ENCODE results near the gene NADSYN1. TPM values are rescaled to one million over a fixed set of nuclear protein-coding genes. Genes with fewer than 3 reads are reported as not detected.

NADSYN1 gene
- total RNA-seq, 1 donor from 2014 or later = 31.9 TPM

DNA sequence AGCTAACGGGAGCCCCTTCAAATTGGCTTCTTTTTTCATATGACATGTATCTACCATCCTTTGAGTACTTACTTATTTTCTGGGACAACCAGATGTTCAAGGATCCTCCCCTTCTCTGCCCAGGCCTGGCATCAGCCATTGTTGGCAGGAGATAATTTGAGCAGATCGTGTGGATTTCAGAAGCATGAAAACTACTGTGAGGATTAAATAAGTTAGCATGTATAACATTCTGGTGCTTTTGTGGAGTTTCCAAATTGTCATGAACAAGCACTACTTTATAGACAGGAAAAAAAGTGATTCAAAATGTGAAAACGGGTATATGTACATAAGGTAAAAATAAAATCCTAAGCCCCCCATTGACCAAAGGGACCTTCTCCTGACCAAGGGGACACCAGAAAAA, 2.1 kb upstream of the NADSYN1 start:
- no peak for DNase-seq (ENCODE audit: low read depth)

DNA sequence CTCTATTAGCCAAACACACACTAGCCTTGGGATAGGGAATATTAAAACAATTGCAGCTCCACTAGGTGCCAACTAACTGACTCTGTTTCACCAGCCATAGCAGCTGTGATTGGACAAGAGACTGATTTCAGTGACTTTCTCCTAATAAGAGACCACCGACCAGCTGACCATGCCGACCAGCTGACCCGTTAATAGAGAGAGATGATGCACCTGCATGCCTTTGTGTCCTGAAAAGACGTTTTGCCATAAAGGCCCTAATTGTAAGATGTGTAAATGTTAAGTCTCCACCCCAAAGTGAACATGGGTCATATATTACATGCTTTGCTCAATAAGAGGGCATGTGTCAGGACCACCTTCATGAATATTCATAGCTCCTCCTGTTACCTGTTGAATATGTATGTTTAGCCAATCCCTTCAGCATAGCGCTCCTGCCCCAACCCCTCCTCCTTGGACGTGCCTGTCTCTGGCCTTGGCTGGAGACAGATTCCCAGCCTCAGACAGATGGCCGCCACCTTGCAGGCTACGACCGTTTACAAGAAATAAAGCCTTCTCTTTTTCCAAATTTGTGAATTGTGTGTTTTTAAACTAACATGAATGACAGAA, 1.3 kb upstream of the NADSYN1 start:
- DNase-seq (ENCODE audit: low read depth) = no peak

DNA sequence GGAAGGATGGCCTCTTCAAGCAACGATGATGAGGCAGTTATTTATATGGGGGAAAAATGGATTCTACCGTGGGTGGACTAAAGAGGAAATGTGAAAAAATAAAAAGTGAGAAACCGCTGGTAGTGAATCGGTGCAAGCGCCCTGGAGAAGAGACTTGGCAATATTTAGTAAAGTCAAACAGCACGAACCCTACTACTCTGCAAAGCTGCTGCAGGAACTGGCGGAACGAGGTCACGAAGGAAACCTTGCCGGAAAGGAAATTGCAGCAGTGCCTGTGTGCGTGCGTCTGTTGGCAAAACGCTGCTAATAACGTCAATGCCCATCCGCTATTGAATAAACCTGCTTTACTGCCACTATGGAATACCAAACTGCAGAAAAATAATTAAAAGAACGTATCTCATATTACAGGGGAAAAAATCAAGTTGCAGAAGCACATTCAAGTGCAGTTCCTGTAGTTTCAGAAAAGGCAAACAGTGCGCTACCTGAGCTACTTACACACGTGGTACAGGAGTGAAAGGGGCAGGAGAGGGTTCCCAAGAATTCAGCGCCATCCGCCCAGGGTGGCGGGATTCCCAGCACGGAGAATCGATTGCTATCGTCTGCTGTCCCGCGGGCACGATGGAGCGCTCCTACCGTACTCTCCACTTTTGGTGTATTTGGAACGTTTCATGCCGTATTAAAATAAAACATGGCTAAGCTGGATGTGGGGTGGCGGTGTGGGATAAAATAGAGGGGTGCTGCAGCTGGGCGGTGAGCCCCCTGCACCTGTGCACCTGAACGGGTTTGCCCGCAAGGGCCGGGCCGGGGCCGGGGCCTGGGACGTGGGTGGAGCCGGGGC, 585 bp upstream of the NADSYN1 start:
- no peak for DNase-seq (ENCODE audit: low read depth)

DNA sequence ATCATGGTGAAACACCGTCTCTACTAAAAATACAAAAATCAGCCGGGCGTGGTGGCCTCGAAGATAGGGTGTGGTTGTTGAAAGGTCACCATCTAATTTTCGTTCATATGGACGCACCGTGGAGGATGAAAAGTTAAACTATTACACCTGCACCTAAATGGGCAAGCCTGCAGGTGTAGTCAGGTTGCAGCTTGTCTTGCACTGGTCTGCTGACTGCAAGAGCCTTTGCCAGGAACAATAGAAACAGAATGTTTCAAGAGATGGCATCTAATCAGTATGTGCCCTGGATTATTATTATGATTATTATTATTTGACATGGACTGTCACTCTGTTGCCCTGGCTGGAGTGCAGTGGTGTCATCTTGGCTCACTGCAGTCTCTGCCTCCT, 908 bp downstream of the NADSYN1 start:
- no peak for DNase-seq (ENCODE audit: low read depth)

DNA sequence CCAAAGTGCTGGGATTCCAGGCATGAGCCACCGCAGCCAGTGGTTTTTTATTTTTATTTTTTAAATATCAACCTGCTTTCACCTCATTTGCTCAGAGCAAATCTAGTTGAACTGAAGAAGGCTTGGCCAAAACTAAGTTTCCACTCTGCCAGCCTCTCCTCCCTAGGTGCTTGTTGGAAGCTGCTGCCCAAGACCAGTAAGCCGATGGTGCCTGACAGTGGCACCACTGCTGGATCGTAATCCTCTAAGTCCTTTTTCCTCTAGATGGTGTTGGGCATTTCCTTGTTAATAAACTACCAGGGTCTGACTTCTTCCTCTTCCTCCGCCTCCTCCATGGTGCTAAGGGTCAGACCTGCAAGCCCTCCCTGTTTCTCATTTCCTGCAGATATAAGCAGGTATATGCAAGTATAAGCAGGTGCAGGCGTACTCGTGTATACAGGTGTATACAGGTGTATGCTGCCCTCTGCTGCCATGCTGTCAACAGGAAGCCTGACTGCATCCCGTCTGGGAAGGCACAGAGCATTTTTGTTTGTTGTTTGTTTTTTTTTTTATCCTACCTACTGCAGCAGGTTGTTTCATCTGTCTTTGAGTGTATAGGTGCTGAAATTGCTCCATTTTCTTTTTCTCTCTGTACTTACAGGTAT, 1.6 kb downstream of the NADSYN1 start:
- no peak for DNase-seq (ENCODE audit: low read depth)

DNA sequence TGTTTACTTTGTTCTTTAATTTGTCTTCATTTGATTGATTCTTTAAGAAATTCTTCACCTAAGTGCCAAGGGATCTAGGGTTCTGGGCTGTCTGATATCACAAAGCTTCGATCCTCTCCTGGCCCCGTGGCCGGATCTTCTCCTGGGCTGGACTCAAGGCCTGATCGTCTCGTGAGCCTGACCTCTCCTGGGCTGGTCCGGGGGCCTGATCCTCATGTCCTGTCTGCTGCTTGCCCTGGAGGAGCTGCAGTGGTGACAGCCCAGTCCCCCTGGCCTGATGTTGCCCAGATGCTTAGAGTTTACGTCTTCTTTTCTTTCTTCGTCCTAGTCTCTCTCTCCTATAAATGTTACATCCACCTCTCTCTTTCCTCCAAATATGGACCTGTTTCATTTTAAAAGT, 3.3 kb downstream of the NADSYN1 start:
- no peak for DNase-seq (ENCODE audit: low read depth)

DNA sequence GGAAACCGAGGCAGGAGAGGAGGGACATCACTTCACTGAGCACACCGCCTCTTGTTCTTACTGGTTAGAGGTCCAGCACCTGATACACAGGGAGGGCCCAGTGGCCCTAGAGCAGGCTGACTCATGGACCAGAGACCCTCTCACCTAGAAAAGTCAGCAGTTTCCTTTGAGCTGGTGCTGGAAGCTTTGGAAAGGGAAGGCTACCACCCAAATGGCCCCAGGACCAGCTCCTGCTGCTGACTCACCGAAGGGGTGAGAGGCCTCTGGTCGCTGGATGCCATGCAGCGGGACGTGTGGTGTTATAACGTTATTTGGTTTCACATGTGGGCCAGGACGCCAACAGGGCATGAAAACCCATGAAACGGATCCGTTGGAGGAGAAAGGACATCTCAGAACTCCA, 3.8 kb downstream of the NADSYN1 start:
- DNase-seq (ENCODE audit: low read depth) = no peak

DNA sequence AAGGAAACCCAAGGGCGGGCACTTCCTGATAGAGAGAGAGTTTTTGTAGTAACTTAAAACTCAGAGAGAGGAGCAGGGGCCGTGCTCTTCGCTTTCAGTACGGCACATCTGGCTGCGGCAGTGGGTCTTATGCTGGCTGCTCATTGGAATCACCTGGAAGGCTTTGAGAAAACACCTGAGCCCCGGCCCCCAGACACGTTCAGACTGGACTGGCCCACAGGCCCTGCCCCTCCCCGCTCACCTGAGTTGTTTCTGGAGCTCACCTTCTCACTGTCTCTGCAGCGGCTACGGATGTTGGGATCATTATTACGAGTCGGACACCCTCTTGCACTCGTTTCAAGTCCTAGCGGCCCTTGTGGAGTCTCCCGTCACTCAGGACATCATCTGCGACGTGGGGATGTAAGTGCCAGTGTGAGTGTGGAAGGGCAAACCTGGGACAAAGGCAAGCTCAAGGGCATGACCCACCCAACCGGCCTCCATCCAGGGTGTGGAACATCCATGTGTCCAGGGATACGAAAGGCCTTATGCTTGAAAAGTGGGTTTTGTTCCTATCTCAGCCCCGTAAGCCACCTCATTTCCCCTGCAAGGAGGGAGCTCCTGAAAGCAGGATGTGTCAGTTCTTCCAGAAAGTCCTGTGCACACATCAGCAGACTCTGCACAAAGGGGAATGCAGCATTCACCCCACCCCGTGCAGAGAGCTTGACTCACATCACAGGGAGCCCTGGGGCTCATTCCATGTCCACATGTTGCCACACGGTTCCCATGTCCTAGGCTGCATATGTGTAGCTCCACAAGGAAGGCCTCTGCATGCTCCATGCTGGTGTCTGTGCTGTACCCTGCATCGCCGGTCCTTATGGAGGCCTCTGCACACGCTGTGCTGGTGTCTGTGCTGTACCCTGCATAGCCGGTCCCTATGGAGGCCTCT, 5.4 kb downstream of the NADSYN1 start:
- no peak for DNase-seq (ENCODE audit: low read depth)

DNA sequence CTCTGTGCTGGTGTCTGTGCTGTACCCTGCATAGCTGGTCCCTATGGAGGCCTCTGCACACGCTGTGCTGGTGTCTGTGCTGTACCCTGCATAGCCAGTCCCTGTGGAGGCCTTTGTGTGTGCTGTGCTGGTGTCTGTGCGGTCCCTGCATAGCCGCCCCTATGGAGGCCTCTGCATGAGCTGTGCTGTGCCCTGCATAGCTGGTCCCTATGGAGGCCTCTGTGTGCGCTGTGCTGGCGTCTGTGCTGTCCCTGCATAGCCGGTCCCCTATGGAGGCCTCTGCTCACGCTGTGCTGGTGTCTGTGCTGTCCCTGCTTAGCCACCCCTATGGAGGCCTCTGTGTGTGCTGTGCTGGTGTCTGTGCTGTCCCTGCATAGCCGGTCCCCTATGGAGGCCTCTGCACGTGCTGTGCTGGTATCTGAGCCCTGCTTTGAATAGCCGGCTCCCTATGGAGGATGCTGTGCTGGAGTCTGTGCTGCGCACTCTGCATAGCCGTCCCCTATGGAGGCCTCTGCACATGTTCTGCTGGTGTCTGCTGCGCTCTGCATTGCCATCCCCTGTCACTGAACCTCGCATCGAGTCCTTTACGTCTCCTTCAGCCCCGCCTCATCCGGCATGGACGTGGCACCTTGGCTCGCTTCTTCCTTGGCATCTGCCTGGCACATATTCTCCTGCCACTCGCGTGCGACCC, 6.2 kb downstream of the NADSYN1 start:
- DNase-seq (ENCODE audit: low read depth) = no peak

DNA sequence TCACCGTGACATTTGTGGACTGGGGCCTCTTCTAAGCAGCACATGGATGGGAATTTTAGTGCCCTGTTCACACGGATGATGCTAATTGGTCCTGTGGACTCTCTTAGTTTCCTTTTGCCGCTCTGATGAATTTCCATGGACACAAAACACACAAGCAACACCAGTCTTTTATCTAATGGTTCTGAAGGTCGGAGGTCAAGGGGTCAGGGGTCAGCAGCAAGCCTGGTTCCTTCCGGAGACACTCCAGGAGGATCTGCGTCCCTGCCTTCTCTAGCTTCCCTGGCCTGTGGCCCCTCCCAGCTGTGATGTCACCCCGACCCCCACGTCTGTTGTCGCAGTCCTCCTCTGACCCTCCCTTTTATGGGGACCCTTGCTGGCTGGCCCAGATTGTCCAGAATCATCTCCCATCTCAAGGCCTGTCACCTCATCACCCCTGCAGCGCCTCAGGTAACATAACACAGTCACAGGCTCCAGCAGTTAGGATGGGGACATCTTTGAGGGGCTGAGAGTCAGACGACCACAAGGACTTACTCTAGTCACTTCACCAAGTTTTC, 6.8 kb downstream of the NADSYN1 start:
- no peak for DNase-seq (ENCODE audit: low read depth)

DNA sequence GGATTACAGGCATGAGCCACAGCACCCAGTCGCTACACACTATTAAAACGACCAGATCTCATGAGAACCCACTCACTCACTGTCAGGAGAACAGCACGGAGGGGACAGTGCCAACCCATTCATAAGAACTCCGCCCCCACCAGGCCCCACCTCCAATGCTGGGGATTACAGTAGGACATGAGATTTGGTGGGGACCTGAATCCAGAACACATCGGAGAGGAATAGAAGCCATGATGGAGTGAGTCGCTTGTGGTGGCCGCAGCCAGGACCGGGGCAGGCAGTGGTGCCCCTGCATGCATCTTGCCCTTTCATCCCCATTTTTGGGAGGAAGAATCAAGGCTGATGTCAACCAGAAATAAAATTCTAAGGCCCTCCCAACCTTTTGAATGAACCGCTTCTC, 8.7 kb downstream of the NADSYN1 start:
- DNase-seq (ENCODE audit: low read depth) = no peak

DNA sequence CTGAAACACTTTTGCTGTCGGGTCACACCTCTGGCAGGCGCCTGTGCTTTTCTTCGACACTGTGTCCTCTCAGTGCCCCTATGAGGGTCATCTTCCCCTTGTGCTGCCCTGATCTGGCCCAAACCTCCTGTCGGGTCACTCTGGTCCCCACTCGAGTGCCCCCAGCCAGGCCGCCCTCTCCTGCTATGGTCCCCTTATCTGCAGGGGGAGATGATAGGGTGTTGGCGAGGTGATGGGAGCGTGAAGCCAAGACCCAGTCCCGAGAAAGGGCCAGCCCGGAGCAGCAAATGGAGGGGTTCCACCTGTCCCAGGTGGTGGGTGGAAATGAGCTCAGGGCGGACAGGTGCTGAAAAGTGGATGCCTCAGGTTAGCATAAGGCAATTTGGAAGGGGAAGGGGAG, 9.7 kb downstream of the NADSYN1 start:
- DNase-seq (ENCODE audit: low read depth) = no peak

DNA sequence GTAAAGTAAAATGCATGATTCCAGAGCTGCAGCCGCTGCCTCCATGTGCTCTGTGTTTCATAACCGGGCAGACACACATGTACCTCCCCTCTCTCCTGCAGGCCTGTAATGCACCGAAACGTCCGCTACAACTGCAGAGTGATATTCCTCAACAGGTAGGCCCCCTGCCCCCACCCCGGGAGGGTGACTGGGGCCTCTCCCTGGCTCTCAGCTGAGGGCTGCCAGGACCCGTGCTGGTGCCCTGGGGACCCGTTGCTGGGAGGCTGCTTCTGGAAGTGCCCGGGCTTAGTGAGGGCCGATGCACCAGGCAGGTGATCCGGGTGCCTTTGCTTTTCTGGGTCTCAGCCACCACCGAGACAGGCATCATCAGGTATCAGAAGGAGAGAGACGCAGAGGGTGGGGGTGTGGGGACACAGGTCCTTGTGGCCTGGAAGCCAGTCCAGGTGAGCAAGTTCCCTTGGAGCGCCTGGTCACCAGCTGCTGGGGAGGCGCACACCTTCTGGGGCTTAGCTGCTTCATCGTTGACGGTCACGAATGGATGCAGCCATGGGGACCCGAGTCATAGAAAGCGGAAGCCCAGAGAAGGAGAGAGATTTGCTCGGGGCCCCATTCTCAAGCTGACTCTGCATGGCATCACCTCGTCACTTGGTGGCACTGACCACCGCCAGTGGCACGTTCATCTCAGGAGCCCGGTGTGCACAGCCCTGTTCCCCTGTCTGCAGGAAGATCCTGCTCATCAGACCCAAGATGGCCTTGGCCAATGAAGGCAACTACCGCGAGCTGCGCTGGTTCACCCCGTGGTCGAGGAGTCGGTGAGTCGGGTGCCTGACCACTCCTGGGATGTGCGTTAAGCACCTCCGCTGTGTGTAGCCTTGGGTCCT, 10.6 kb downstream of the NADSYN1 start:
- no peak for DNase-seq (ENCODE audit: low read depth)

DNA sequence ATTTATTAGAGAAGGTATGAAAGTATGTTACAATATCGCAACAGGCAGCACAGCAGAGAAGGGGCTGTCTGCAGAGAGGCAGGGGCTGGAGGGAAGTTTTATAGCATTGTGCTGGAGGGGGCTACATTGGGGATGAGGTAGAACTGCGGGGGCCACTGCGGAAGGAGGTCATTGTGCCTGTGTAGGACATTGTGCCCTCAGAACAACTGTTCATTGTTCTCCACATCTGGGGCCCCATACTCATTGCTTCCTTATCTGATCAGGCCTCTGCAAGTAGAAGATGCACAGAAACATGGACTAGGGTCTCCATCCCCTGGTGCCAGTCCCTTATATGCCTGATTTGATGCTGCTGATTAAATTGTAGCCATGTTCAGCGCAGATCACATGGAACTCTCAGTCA, 12.1 kb downstream of the NADSYN1 start:
- no peak for DNase-seq (ENCODE audit: low read depth)

DNA sequence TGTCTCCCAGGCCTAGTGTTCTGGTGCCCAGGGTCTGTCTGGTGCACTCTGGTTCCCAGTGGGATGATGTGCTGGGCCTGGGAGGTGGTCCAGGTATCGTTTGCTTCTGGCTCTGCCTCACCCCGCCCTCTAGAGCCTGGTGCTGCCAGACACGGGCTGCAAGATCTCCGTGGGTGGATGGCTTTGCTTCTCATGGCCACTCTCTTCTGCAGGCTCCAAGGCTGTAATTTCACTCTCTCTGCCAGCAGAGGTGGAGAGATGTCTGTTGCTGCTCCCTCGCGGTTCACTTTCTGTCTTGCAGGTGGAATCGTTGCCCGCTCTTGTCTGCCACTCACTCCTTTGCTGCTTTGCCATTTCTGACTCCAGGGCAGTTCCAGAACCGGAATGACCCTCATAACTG, 13.4 kb downstream of the NADSYN1 start:
- no peak for DNase-seq (ENCODE audit: low read depth)

DNA sequence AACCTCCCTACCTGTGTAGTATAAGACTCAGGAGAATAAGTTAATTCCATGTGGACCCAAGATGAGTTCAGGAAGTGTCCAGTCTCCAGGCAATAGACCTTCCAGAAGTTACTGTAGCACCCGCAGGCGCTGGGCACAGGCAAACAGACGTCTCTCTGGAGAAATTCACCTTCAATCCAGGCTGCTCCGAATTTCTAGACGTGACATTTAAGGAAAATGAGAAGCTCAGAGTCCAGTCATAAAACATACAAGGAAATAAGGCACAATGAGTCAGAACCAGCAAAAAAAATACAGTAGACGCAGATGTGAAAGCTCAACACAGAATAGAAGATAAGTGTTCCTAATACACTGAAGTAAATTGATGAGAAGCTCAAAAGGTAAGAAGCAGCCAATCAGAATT, 14.2 kb downstream of the NADSYN1 start:
- no peak for DNase-seq (ENCODE audit: low read depth)

DNA sequence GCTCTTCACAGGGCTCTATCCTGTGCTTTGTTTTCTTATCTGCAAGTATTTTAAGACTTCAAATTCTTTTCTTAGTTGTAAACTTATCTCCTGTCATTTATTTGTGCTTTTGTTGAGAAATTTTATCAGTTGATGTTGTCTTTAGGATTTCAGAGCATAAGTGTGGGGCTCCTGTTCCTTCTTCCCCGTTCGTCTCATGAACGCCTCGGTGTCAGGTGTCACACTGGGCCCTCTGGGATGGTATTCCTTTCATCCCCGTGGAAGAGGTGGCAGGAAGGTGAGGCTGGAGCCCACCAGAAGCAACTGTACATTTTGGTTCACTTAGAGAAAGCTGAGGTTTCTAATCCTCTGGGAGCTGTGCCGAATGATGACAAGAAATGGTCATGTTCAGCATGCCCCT, 17.9 kb downstream of the NADSYN1 start:
- DNase-seq (ENCODE audit: low read depth) = no peak

DNA sequence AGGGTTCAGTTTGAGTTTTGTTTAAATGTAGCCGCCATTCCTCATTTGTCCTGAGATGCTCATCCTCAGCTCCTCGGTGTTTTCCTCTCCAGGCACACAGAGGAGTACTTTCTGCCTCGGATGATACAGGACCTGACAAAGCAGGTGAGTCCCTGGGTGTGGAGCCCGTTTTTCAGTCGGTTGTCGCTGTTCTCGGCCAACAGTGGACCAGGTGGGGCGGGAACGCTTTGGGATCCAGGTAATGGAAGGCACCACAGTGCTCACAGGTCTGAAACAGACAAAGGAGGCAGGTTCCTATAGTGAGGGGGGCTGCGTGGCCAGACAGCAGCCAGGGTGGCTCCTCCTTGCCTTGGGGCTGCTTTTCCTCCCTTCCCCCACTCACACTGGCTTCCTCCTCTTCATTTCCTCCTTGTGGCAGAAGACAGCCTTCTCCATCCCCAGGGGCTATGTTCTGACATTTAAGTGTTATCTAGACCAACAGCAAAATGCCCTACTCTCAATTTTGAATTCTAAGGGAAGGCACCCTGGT, 19.4 kb downstream of the NADSYN1 start:
- no peak for DNase-seq (ENCODE audit: low read depth)
